ENCODE data around the gene WIPI1.

GRCh38 chr17:68495081-68495480 is 37.8 kb upstream of the WIPI1 start:
- TF ChIP-seq POLR2AphosphoS5 (IDR thresholded peaks at IDR 0.05; ENCODE audit: low read depth, low read length) (no peak), REST (IDR thresholded peaks at IDR 0.05; ENCODE audit: insufficient read depth in 1 of 2, low read depth in 2 of 2, low read length in 1 of 2) (no peak)

Data from Panc1 (cell line).